ENCODE measurements around the gene MACROH2A2. TPM values are rescaled to one million over a fixed set of nuclear protein-coding genes. Genes with fewer than 3 reads are reported as not detected.

The MACROH2A2 gene
- total and polyA plus RNA-seq, 2 of the 8 experiments (the other 6 are each of a cell fraction or from before 2014, with no cell fraction given) = 7.9 to 9.3 TPM

GRCh38 chr10:70146489-70147258 lies 94.0 kb downstream of the MACROH2A2 start, which contains the start of gene TYSND1 (continued):
- TF ChIP-seq USF2 (IDR thresholded peaks at IDR 0.05; ENCODE audit: low read length) (no peak), SRF (IDR thresholded peaks at IDR 0.05; ENCODE audit: low read depth, low read length) (no peak), MAFK (IDR thresholded peaks at IDR 0.05; ENCODE audit: low read depth, low read length) (no peak; the same call in 1 of the 2 replicates), CEBPB (IDR thresholded peaks at IDR 0.05; ENCODE audit: low read depth, low read length) (no peak), CHD1 (IDR thresholded peaks at IDR 0.05; ENCODE audit: low read depth, low read length) (no peak), RAD21 (IDR thresholded peaks at IDR 0.05 in 1 of 2, conservative IDR thresholded peaks at IDR 0.05 in 1 of 2; ENCODE audit: low read depth in 2 of 2, low read length in 2 of 2) (peak; percentile 58 to 70), CTCF (IDR thresholded peaks at IDR 0.05; ENCODE audit: control extremely low read depth in 1 of 3, insufficient read depth in 1 of 3, low read depth in 1 of 3, low read length in 3 of 3) (peak; percentile 77 to 82 (median 81)), SAP30 (IDR thresholded peaks at IDR 0.05; ENCODE audit: insufficient read depth, insufficient replicate concordance, low read length) (no peak), BACH1 (IDR thresholded peaks at IDR 0.05; ENCODE audit: low read length) (no peak), ATF2 (IDR thresholded peaks at IDR 0.05; ENCODE audit: low read length) (no peak), POLR2AphosphoS5 (IDR thresholded peaks at IDR 0.05; ENCODE audit: low read depth, low read length) (peak; percentile 84), HDAC2 (IDR thresholded peaks at IDR 0.05; ENCODE audit: borderline replicate concordance in 1 of 2, low read depth in 2 of 2, low read length in 2 of 2) (0 out of 4 replicates have a peak, but pooled peaks of 1 of the 2 experiments have one; percentile 18), GTF2F1 (IDR thresholded peaks at IDR 0.05; ENCODE audit: borderline replicate concordance, low read depth, low read length) (no peak), RBBP5 (IDR thresholded peaks at IDR 0.05; ENCODE audit: borderline replicate concordance, low read depth, low read length) (no peak; the same call in 1 of the 2 replicates), TBP (IDR thresholded peaks at IDR 0.05; ENCODE audit: low read depth, low read length) (peak; percentile 84)
